ENCODE results near the gene RILPL2. TPM values are rescaled to one million over a fixed set of nuclear protein-coding genes. Genes with fewer than 3 reads are reported as not detected.

The RILPL2 gene
- total and polyA plus RNA-seq, 2 experiments from 2014 or later = 1.4 to 2.0 TPM

GRCh38 chr12:123389560-123390351 is 46.7 kb downstream of the RILPL2 start:
- Mint-ChIP-seq H3K9me3 (no peaks in the 10 kb centered on the region; the same call in 2 of the 3 replicates), H3K4me3 (peak overlapping the region; percentile 86), H3K4me1 (peaks cover 19% of the 10 kb centered on the region), H3K27ac (no peak overlapping the region), H3K36me3 (ENCODE audit: low read depth) (peaks cover 42% of the 10 kb centered on the region), H3K27me3 (ENCODE audit: insufficient read depth, low read depth, poor library complexity) (peaks cover 41% of the 10 kb centered on the region)
- Histone ChIP-seq H3K27me3 (ENCODE audit: insufficient read depth) (peaks cover 20% of the 10 kb centered on the region), H3K36me3 (ENCODE audit: insufficient read depth) (peaks cover 15% of the 10 kb centered on the region), H3F3A (replicated peaks; ENCODE audit: low read depth) (peaks cover 32% of the 10 kb centered on the region), H3K27ac (ENCODE audit: low read depth) (no peak overlapping the region), H3K4me2 (peak overlapping the region; percentile 82), H3K4me1 (ENCODE audit: insufficient read depth) (peaks cover 19% of the 10 kb centered on the region; the same call in 1 of the 2 replicates), H2AFZ (peak overlapping the region; percentile 59), H3K9me2 (ENCODE audit: insufficient read depth) (no peaks in the 10 kb centered on the region), H4K20me1 (replicated peaks; ENCODE audit: insufficient read depth) (peaks cover 25% of the 10 kb centered on the region), H3K4me3 (peak overlapping the region; percentile 74), H3K79me2 (replicated peaks; ENCODE audit: insufficient read depth) (peaks cover 42% of the 10 kb centered on the region)
- DNase-seq (ENCODE audit: low spot score) = peak; percentile 74
- TF ChIP-seq EZH2 (IDR thresholded peaks at IDR 0.05; ENCODE audit: low read depth, unreplicated experiment) (no peak), NANOG (IDR thresholded peaks at IDR 0.05; ENCODE audit: borderline replicate concordance) (no peak), REST (IDR thresholded peaks at IDR 0.05; ENCODE audit: unreplicated experiment) (no peak), STAT1 (IDR thresholded peaks at IDR 0.05; ENCODE audit: unreplicated experiment) (no peak), ZNF114 (CRISPR knock-in tag; IDR thresholded peaks at IDR 0.05) (no peak), CREB1 (CRISPR knock-in tag; IDR thresholded peaks at IDR 0.05; ENCODE audit: low read depth) (no peak), JUNB (IDR thresholded peaks at IDR 0.05; ENCODE audit: unreplicated experiment) (no peak), POLR2AphosphoS5 (IDR thresholded peaks at IDR 0.05; ENCODE audit: low read depth) (no peak)
- TF ChIP-seq, protein P1, sequence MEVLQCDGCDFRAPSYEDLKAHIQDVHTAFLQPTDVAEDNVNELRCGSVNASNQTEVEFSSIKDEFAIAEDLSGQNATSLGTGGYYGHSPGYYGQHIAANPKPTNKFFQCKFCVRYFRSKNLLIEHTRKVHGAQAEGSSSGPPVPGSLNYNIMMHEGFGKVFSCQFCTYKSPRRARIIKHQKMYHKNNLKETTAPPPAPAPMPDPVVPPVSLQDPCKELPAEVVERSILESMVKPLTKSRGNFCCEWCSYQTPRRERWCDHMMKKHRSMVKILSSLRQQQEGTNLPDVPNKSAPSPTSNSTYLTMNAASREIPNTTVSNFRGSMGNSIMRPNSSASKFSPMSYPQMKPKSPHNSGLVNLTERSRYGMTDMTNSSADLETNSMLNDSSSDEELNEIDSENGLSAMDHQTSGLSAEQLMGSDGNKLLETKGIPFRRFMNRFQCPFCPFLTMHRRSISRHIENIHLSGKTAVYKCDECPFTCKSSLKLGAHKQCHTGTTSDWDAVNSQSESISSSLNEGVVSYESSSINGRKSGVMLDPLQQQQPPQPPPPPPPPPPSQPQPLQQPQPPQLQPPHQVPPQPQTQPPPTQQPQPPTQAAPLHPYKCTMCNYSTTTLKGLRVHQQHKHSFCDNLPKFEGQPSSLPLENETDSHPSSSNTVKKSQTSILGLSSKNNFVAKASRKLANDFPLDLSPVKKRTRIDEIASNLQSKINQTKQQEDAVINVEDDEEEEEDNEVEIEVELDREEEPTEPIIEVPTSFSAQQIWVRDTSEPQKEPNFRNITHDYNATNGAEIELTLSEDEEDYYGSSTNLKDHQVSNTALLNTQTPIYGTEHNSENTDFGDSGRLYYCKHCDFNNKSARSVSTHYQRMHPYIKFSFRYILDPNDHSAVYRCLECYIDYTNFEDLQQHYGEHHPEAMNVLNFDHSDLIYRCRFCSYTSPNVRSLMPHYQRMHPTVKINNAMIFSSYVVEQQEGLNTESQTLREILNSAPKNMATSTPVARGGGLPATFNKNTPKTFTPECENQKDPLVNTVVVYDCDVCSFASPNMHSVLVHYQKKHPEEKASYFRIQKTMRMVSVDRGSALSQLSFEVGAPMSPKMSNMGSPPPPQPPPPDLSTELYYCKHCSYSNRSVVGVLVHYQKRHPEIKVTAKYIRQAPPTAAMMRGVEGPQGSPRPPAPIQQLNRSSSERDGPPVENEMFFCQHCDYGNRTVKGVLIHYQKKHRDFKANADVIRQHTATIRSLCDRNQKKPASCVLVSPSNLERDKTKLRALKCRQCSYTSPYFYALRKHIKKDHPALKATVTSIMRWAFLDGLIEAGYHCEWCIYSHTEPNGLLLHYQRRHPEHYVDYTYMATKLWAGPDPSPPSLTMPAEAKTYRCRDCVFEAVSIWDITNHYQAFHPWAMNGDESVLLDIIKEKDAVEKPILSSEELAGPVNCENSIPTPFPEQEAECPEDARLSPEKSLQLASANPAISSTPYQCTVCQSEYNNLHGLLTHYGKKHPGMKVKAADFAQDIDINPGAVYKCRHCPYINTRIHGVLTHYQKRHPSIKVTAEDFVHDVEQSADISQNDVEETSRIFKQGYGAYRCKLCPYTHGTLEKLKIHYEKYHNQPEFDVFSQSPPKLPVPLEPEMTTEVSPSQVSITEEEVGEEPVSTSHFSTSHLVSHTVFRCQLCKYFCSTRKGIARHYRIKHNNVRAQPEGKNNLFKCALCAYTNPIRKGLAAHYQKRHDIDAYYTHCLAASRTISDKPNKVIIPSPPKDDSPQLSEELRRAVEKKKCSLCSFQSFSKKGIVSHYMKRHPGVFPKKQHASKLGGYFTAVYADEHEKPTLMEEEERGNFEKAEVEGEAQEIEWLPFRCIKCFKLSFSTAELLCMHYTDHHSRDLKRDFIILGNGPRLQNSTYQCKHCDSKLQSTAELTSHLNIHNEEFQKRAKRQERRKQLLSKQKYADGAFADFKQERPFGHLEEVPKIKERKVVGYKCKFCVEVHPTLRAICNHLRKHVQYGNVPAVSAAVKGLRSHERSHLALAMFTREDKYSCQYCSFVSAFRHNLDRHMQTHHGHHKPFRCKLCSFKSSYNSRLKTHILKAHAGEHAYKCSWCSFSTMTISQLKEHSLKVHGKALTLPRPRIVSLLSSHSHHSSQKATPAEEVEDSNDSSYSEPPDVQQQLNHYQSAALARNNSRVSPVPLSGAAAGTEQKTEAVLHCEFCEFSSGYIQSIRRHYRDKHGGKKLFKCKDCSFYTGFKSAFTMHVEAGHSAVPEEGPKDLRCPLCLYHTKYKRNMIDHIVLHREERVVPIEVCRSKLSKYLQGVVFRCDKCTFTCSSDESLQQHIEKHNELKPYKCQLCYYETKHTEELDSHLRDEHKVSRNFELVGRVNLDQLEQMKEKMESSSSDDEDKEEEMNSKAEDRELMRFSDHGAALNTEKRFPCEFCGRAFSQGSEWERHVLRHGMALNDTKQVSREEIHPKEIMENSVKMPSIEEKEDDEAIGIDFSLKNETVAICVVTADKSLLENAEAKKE (CRISPR knock-in tag; IDR thresholded peaks at IDR 0.05) = no peak
- peak; percentile 71 for ATAC-seq

Measured in GM23338 (cell line).